Prostate gland (tissue), 2 donors: ENCODE data around the gene PLEKHH1. TPM values are rescaled to one million over a fixed set of nuclear protein-coding genes. Genes with fewer than 3 reads are reported as not detected.

Experiments
- DNase-seq: peaks from one replicate; pipeline ENCODE4 v3.0.0-alpha.2; 2019; ENCODE audit warnings: low spot score
- H3K27ac ChIP-seq, 2 donors: fragments of 200-600 bp; sonication (generic); 2 replicates each; pipeline ENCODE4 v1.5.1; 2017 to 2019
- H3K27me3 ChIP-seq: fragments of 200-600 bp; sonication (generic); replicated peaks from 2 replicates; pipeline ENCODE4 v1.5.1; 2019; ENCODE audit not compliant: insufficient read depth
- H3K36me3 ChIP-seq, 2 donors: fragments of 200-600 bp; sonication (generic); 1 replicate in 1 of 2; 2 replicates in 1 of 2; pipeline versions ENCODE4 v1.5.1 to v1.8.1; 2017 to 2019
- H3K4me1 ChIP-seq: fragments of 200-600 bp; sonication (generic); replicated peaks from 2 replicates; pipeline ENCODE4 v1.5.1; 2019
- H3K4me3 ChIP-seq, 2 donors: fragments of 200-600 bp; sonication (generic); 2 replicates each; pipeline ENCODE4 v1.5.1; 2017 to 2019
- H3K9me3 ChIP-seq: fragments of 200-600 bp; sonication (generic); 2 replicates; pipeline ENCODE4 v1.5.1; 2017
- CTCF ChIP-seq, 4 experiments: fragments of 200-600 bp in 2 of 4; fragments of 450-650 bp in 2 of 4; sonication (generic) in 2 of 4; IDR thresholded peaks; 1 replicate in 3 of 4; 2 replicates in 1 of 4; pipeline ENCODE4 v1.5.1; 2016 to 2019; ENCODE audit warnings: antibody characterized with exemption in 4 of 4, mild to moderate bottlenecking in 2 of 4, moderate library complexity in 2 of 4
- POLR2A ChIP-seq: fragments of 450-650 bp; IDR thresholded peaks from one replicate; pipeline ENCODE4 v1.6.1; 2016; ENCODE audit warnings: antibody characterized with exemption, mild to moderate bottlenecking
- POLR2AphosphoS5 ChIP-seq: sonication (generic); formaldehyde crosslinking; IDR thresholded peaks from one replicate; pipeline ENCODE4 v1.6.1; 2017; ENCODE audit warnings: antibody characterized with exemption
- WGBS: methylation state at CpG from one replicate; pipeline ENCODE4 v1.1.5; 2018; 5-methylcytosine and 5-hydroxymethylcytosine counted together
- intact Hi-C: fragments of 100-400 bp; cut with DNase I; formaldehyde crosslinking; loops from one replicate; pipeline ENCODE4 v1.14.2; 2022
- total RNA-seq, 2 donors: library from RNA; depleted of rRNA; stranded (reverse); fragments of >200 nt; gene quantifications; one replicate each; pipeline ENCODE4 v1.1.0, GENCODE V29; 2016

PLEKHH1 gene
- total RNA-seq = 10 to 100 TPM; 57.9 to 92.7 TPM

- H3K4me1 ChIP-seq = peaks cover 13% of the 10 kb centered on the region
- H3K36me3 ChIP-seq = no peaks in the 10 kb centered on the region
- DNase-seq = peak; percentile 75
- peak within 1 kb of the TSS; percentile 65 to 87 for H3K4me3 ChIP-seq
- peak within 1 kb of the TSS; percentile 76 to 89 for H3K27ac ChIP-seq
- H3K9me3 ChIP-seq = no peaks in the 10 kb centered on the region
- intact Hi-C loops = no loop called here
- WGBS = 4% methylated on average over 19 of the region's 86 CpGs
- H3K27me3 ChIP-seq = no peaks in the 10 kb centered on the region
- TF ChIP-seq POLR2AphosphoS5 = peak; percentile 64
- TF ChIP-seq POLR2A = peak; percentile 71
- TF ChIP-seq CTCF (IDR thresholded peaks at IDR 0.05) = no peak
These were observed at the start of gene PLEKHH1 for GRCh38 chr14:67532998-67533753. Gene PLEKHH1 (plus strand): TSS chr14:67533290. CDS start chr14:67541868, 8,578 bp downstream.

- intact Hi-C loops = no loop called here
- H3K27me3 ChIP-seq = no peaks in the 10 kb centered on the region
- no peaks in the 10 kb centered on the region for H3K36me3 ChIP-seq
- TF ChIP-seq CTCF (IDR thresholded peaks at IDR 0.05) = no peak
- TF ChIP-seq POLR2A = no peak
- TF ChIP-seq POLR2AphosphoS5 = no peak
- whole genome bisulfite sequencing = 86% methylated on average over 8 of the region's 8 CpGs
- no peak overlapping the region for H3K27ac ChIP-seq
- no peak for DNase-seq
- H3K4me3 ChIP-seq = no peak overlapping the region
- no peaks in the 10 kb centered on the region for H3K4me1 ChIP-seq
- no peaks in the 10 kb centered on the region for H3K9me3 ChIP-seq
These were observed 49.4 kb upstream of the PLEKHH1 start for GRCh38 chr14:67483579-67484285.

GRCh38 chr14:67485501-67486095 is 47.5 kb upstream of the PLEKHH1 start:
- 50% methylated on average over 4 of the region's 4 CpGs for WGBS
- Histone ChIP-seq H3K27ac (no peak overlapping the region), H3K9me3 (no peaks in the 10 kb centered on the region), H3K4me3 (no peak overlapping the region), H3K4me1 (no peaks in the 10 kb centered on the region), H3K36me3 (no peaks in the 10 kb centered on the region), H3K27me3 (no peaks in the 10 kb centered on the region)
- TF ChIP-seq CTCF (IDR thresholded peaks at IDR 0.05) (no peak), POLR2A (no peak), POLR2AphosphoS5 (no peak)
- intact Hi-C loops = no loop called here
- DNase-seq = no peak

GRCh38 chr14:67486890-67487289 is 46.2 kb upstream of the PLEKHH1 start:
- no peak for TF ChIP-seq CTCF (IDR thresholded peaks at IDR 0.05)
- TF ChIP-seq POLR2AphosphoS5 = no peak
- TF ChIP-seq POLR2A = no peak
- Histone ChIP-seq H3K27me3 (no peaks in the 10 kb centered on the region), H3K9me3 (no peaks in the 10 kb centered on the region), H3K27ac (no peak overlapping the region), H3K4me3 (no peak overlapping the region), H3K4me1 (peaks cover 3% of the 10 kb centered on the region), H3K36me3 (no peaks in the 10 kb centered on the region)
- intact Hi-C loops = no loop called here
- WGBS = 81% methylated on average over 4 of the region's 4 CpGs
- no peak for DNase-seq
